ENCODE data around the gene NID1.
A peak's percentile ranks its signal among the peaks of the same experiment; 100 is the strongest.

The NID1 gene

GRCh38 chr1:236064674-236065508, at the start of gene NID1:
NID1 (minus strand) TSS chr1:236065090; CDS start chr1:236065079, 11 bp downstream.
- in situ Hi-C loops (cut with HindIII; ENCODE audit: low pct_unique_long_range_greater_than_20kb, low sequenced_read_pairs): no loop called here
- TF ChIP-seq JUND (IDR thresholded peaks at IDR 0.05; ENCODE audit: low read depth): no peak
- no peak for DNase-seq (ENCODE audit: low read depth in 1 of 2, low spot score in 1 of 2)

GRCh38 chr1:236114076-236114747, 49.3 kb upstream of the NID1 start:
- in situ Hi-C loops (cut with HindIII; ENCODE audit: low pct_unique_long_range_greater_than_20kb, low sequenced_read_pairs): no loop called here
- TF ChIP-seq JUND (IDR thresholded peaks at IDR 0.05; ENCODE audit: low read depth): no peak

GRCh38 chr1:236113324-236114032, 48.6 kb upstream of the NID1 start:
- in situ Hi-C loops (cut with HindIII; ENCODE audit: low pct_unique_long_range_greater_than_20kb, low sequenced_read_pairs): no loop called here
- no peak for DNase-seq (ENCODE audit: low read depth in 1 of 2, low spot score in 1 of 2)
- no peak for TF ChIP-seq JUND (IDR thresholded peaks at IDR 0.05; ENCODE audit: low read depth)

More at GRCh38 chr1:236114076-236114747, 49.3 kb upstream of the NID1 start:
- no peak for DNase-seq (ENCODE audit: low read depth in 1 of 2, low spot score in 1 of 2)

- no peak for DNase-seq (ENCODE audit: low read depth in 1 of 2, low spot score in 1 of 2)
- TF ChIP-seq JUND (IDR thresholded peaks at IDR 0.05; ENCODE audit: low read depth): no peak
- in situ Hi-C loops (cut with HindIII; ENCODE audit: low pct_unique_long_range_greater_than_20kb, low sequenced_read_pairs): no loop called here
Observed at GRCh38 chr1:236112332-236112627, 47.4 kb upstream of the NID1 start.

GRCh38 chr1:236111527-236112331, 46.8 kb upstream of the NID1 start:
- in situ Hi-C loops (cut with HindIII; ENCODE audit: low pct_unique_long_range_greater_than_20kb, low sequenced_read_pairs): no loop called here
- no peak for TF ChIP-seq JUND (IDR thresholded peaks at IDR 0.05; ENCODE audit: low read depth)
- no peak for DNase-seq (ENCODE audit: low read depth in 1 of 2, low spot score in 1 of 2)

- TF ChIP-seq JUND (IDR thresholded peaks at IDR 0.05; ENCODE audit: low read depth): no peak
- in situ Hi-C loops (cut with HindIII; ENCODE audit: low pct_unique_long_range_greater_than_20kb, low sequenced_read_pairs): no loop called here
- DNase-seq (ENCODE audit: low read depth in 1 of 2, low spot score in 1 of 2): no peak
Observed at GRCh38 chr1:236110137-236110536, 45.2 kb upstream of the NID1 start.

GRCh38 chr1:236108027-236108648, 43.2 kb upstream of the NID1 start:
- in situ Hi-C loops (cut with HindIII; ENCODE audit: low pct_unique_long_range_greater_than_20kb, low sequenced_read_pairs): no loop called here
- no peak for TF ChIP-seq JUND (IDR thresholded peaks at IDR 0.05; ENCODE audit: low read depth)
- DNase-seq (ENCODE audit: low read depth in 1 of 2, low spot score in 1 of 2): no peak

- in situ Hi-C loops (cut with HindIII; ENCODE audit: low pct_unique_long_range_greater_than_20kb, low sequenced_read_pairs): no loop called here
- DNase-seq (ENCODE audit: low read depth in 1 of 2, low spot score in 1 of 2): no peak
- no peak for TF ChIP-seq JUND (IDR thresholded peaks at IDR 0.05; ENCODE audit: low read depth)
Observed at GRCh38 chr1:236107121-236107907, 42.4 kb upstream of the NID1 start.

GRCh38 chr1:236103646-236104218, 38.8 kb upstream of the NID1 start:
- DNase-seq (ENCODE audit: low read depth in 1 of 2, low spot score in 1 of 2): peak; percentile 77 to 81

GRCh38 chr1:236103059-236103458, 38.2 kb upstream of the NID1 start:
- in situ Hi-C loops (cut with HindIII; ENCODE audit: low pct_unique_long_range_greater_than_20kb, low sequenced_read_pairs): no loop called here
- no peak for TF ChIP-seq JUND (IDR thresholded peaks at IDR 0.05; ENCODE audit: low read depth)

More at GRCh38 chr1:236103646-236104218, 38.8 kb upstream of the NID1 start:
- in situ Hi-C loops (cut with HindIII; ENCODE audit: low pct_unique_long_range_greater_than_20kb, low sequenced_read_pairs): no loop called here
- no peak for TF ChIP-seq JUND (IDR thresholded peaks at IDR 0.05; ENCODE audit: low read depth)

GRCh38 chr1:236102611-236103010, 37.7 kb upstream of the NID1 start:
- in situ Hi-C loops (cut with HindIII; ENCODE audit: low pct_unique_long_range_greater_than_20kb, low sequenced_read_pairs): no loop called here
- no peak for DNase-seq (ENCODE audit: low read depth in 1 of 2, low spot score in 1 of 2)
- no peak for TF ChIP-seq JUND (IDR thresholded peaks at IDR 0.05; ENCODE audit: low read depth)

More at GRCh38 chr1:236103059-236103458, 38.2 kb upstream of the NID1 start:
- DNase-seq (ENCODE audit: low read depth in 1 of 2, low spot score in 1 of 2): no peak
